ENCODE results near the gene ARFGAP1.
"Not testable (repeated sequence)": the region's sequence is repeated elsewhere in the genome, so short reads cannot be mapped to it uniquely, and the experiment has no call there.

Gene ARFGAP1

GRCh38 chr20:63292292-63292701 is 19.7 kb downstream of the ARFGAP1 start:
- no peak for DNase-seq (ENCODE audit: low read depth)

GRCh38 chr20:63292904-63293303 is 20.3 kb downstream of the ARFGAP1 start, which contains the start of gene COL20A1:
COL20A1 (plus strand) TSS chr20:63293186; CDS start chr20:63295108, 1,922 bp downstream.
- no peak for DNase-seq (ENCODE audit: low read depth)

GRCh38 chr20:63293456-63293855 is 20.8 kb downstream of the ARFGAP1 start:
- no peak for DNase-seq (ENCODE audit: low read depth)

DNA sequence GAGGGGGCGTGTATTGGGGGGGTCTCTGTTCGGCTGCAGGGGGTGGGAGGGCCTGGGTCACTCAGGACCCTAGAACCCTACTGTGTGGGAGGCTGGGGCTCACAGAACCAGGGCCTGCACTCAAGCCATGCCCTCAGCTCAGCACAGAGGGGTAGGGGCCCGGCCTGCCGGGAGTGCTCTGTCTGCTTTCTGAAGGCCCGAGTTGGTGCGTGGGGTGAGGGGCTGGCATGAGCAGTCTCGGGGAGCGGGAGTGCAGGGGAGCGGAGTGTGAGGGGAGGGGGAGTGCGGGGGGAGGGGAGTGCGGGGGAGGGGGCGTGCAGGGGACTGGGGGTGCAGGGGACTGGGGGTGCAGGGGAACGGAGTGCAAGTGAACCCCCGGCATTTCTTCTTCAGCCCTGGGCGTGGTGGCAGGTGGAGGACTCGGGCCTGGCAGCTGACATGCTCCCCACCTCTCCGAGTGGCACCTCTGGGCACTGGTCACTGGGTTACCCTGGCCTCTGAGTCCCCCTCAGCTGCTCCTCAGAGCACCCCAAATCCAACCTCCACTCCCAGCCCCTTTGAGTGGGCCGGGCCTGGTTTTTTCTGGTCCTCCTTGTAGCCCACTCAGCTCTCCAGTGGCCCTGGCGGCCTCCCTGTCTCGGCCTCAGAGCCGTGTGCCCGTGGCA is 21.4 kb downstream of the ARFGAP1 start:
- DNase-seq (ENCODE audit: low read depth) = no peak

DNA sequence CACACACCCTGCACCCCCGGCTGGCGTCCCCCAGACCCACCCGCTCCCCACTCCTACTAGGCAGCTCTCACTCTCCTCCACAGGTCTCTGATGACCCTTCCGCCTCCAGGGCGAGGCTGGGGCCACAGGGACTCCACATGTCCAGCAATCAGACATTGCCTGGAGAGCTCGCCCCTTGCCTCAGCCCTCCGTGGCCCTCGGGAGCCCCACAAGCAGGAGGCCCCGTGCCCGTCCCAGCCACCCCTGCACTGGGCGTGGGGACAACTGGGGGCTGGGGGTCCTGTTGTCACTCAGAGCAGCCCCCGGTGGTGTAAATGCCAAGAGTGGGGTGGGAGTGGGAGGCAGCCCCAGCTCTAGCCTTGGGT is 21.9 kb downstream of the ARFGAP1 start:
- no peak for DNase-seq (ENCODE audit: low read depth)

DNA sequence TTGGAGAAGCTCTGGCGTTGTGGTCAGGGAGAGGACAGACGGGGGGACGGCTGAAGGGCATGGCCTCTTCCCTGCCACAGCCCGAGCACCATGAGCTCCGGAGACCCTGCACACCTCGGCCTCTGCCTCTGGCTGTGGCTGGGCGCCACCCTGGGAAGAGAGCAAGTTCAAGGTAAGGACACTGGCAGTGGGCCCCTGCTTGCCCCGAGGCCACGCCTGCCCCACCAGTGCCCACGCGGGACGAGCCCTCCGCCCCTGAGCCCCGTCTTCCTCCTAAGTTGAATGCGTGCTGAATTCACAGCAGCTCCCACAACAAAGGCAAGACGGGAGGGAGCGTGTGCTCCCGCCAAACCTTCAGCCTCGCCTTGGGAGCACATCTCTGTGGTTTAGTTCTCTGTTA is 22.4 kb downstream of the ARFGAP1 start:
- no peak for DNase-seq (ENCODE audit: low read depth)

- no peak for DNase-seq (ENCODE audit: low read depth)
Observed at GRCh38 chr20:63295422-63295821, 22.8 kb downstream of the ARFGAP1 start.

DNA sequence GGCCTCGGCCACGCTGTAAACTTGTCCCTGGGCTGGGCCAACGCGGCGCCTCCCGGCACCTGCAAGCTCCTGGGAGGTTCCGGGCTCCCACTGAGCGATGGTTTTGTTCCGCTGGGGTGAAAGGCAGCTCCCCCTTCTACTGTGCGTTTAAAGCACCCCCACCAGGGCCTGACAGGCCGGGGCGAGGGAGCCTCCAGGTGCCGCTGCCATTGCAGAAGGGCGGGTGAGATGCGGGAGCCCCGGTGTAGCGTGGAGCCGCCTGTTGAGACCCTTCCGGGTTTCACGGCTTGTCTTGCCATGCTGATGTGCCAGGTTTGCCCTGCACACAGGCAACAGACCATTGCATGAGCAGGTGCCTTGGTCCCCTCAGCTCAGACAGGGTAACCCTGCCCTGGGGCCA is 23.2 kb downstream of the ARFGAP1 start:
- DNase-seq (ENCODE audit: low read depth) = no peak

DNA sequence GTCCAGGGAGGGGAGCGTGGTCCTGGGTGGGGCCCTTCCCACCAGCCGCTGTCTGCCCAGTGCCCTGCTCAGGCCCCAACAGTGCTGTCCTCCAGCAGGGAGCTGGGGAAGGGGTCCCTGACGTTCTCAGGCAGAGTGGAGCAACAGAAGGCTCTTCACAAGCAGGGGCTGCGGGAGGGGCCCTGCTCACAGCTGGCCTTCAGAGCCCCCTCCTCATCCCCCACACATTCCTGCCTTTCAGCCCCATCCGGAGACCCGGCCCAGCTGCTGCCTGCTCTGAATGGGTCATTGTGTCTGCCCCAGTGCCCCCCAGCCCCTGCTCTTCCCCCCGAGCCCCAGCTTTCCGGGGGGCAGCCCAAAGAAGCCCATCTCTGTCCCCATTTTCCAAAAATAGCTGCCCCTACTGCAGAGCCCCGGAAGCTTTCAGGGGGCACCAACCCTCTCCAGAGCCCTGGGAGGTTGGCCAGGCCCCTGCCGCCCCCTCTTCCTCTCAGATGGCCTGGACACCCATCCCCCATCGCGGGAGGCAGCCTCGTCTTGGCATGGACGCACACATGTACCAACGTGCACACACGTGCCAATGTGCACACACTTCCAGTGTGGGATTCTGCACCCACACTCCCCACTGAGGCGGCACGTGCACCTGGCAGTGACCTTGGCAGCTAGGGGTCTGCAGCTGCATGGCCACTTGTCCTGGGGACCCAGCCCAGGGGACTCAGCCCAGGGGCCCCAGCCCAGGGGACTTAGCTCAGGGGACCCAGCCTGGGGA is 24.1 kb downstream of the ARFGAP1 start:
- DNase-seq (ENCODE audit: low read depth) = no peak

GRCh38 chr20:63297371-63297781 is 24.8 kb downstream of the ARFGAP1 start:
- no peak for DNase-seq (ENCODE audit: low read depth)

DNA sequence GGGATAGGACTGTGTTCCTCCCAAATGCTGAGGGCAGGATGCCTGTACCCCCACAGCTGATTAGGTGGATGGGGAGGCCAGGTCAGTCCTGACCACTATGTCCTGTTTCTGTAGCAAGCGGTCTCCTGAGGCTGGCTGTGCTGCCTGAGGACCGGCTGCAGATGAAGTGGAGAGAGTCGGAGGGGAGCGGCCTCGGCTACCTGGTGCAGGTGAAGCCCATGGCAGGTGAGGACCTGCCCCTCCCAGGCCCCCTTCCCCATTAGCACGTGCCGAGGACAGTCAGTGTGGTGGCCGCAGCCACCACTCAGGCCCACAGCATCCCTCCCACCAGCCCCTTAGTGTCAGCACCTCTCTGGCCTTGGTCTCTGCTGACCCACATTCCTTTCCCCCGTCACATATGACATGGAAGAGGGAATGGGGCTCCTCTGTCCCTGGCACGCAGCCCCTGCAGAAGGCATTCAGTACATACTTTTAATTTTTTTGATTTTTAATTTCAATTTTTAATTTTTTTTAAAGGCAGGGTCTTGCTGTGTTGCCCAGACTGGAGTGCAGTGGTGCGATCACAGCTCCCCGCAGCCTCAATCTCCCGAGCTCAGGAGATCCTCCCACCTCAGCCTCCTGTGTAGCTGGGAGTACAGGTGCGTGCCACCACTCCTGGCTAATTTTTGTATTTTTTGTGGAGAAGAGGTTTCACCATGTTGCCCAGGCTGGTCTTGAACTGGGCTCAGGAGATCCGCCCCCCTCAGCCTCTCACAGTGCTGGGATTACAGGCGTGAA is 25.4 kb downstream of the ARFGAP1 start:
- DNase-seq (ENCODE audit: low read depth) = no peak

GRCh38 chr20:63298731-63299312 is 26.2 kb downstream of the ARFGAP1 start:
- DNase-seq (ENCODE audit: low read depth) = no peak

DNA sequence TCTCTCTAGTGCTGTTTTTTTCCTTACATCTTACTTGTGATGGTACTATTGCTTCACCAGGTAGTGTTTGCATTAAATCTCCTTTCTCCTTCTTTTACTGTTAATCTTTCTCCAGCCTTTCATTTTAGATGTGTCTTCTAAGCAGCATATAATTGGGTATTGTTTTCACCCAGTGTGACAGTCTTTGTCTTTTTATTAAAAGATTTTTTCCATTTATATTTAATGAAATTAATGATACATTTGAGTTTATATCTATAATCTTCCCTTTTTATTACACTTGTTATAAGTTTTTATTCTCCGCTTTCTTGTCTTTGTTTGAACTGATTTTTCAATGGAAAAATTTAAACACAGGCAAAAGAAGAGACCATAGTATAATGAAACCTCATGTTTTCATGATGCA is 29.1 kb downstream of the ARFGAP1 start:
- DNase-seq (ENCODE audit: low read depth) = no peak

- DNase-seq (ENCODE audit: low read depth) = no peak
Observed at GRCh38 chr20:63303095-63303666, 30.6 kb downstream of the ARFGAP1 start.

DNA sequence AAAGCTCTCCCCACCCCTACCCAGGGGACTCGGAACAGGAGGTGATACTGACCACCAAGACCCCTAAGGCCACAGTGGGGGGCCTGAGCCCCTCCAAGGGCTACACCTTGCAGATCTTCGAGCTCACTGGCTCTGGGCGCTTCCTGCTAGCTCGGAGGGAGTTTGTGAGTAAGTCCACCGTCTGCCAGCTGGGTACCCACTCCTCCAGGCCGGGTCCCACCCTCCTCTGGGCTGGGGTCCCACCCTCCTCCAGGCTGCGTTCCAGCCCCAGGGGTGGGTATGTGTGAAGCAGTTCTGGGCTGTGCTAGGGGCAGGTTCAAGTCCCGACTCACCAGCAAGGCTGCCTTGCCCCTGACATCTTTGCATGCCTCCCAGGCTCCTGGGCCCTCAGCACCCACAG is 32.8 kb downstream of the ARFGAP1 start:
- no peak for DNase-seq (ENCODE audit: low read depth)

DNA sequence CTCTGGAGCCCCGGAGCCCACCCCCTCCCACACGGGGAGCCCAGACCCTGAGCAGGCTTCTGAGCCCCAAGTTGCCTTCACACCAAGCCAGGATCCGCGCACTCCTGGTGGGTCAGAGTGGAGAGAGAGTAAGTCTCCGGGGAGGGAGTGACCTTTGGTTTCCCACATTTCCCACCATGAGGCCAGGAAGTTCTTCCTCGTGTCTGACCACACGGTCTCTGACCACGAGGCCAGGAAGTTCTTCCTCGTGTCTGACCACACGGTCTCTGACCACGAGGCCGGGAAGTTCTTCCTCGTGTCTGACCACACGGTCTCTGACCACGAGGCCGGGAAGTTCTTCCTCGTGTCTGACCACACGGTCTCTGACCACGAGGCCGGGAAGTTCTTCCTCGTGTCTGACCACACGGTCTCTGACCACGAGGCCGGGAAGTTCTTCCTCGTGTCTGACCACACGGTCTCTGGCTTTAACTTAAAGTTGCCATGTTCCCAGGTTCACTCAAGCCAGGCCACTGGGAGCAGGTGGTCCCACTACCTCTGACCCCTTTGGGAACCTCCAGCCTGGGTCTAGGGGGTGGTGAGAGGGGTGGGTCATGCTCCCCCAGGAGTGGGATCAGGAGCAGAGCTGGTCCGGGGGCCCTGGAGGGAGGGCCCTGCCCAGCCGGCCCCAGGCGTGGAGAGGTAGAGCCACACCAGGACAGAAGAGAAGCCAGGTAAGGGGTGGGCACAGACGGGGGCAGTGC is 33.5 kb downstream of the ARFGAP1 start:
- DNase-seq (ENCODE audit: low read depth) = not testable (repeated sequence)

DNA sequence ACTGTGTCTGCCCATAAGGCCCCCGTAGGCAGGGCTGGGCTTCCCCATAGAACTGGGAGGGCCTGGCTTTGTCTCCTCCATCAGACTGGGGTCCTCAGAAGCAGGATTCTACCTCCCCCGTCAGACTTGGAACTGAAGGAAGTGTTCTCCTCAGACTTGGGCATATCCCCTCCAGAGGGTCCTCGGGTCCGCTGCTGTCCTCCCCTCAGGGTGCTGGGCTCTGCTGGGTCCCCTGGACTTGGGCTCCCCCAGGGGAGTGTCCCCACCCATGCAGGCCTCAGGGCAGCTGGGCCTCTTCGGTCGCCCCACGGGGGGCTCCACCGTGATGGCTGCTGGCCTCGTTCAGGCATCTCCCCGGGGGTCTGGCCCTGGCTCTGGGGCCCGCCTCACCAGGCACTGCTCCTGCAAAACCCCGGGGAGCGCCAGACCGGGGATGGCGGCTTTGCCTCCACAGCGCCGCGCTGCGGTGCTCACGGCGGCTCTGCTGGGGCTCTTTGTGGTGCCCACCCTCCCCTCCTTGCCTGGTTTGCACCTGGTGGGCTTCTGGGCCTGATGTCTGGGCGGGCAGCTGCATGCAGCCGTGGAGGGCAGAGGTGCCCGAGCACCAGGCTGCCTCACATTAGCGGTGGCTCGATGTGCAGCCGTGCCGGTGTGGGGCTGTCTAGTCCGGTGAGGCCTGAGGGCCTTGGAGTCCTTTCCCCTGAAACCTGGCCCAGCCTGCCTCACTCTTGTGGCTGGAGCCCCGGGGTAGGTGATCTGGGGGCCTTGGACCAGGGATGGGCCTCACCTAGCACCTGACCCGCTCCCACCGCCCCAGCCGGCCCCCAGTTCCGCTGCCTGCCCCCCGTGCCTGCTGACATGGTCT is 34.3 kb downstream of the ARFGAP1 start:
- DNase-seq (ENCODE audit: low read depth) = no peak

DNA sequence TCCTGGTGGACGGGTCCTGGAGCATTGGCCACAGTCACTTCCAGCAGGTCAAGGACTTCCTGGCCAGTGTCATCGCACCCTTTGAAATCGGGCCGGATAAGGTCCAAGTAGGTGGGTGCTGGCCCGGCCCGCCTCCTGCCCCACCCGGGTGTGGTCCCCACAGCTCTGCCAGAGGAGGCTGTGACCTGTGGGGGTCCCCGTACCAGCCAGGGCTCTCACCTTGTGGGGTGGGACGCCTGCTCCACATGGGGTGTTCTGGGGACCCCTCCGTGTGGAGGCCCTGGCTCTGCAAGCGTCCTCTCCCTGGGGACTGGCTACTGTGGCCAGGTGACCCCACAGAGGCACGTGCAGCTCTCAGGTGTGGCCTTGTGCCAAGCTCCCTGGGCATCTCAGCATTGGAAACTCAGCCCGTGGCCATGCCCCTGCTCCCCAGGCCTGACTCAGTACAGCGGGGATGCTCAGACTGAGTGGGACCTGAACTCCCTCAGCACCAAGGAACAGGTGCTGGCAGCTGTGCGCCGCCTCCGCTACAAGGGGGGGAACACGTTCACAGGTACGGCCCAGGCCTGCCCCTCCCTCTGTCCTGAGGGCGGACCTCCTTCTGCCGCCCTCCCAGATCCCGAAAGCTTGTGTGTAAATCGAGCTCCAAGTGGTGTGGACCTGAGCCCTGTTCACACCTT is 35.1 kb downstream of the ARFGAP1 start:
- DNase-seq (ENCODE audit: low read depth) = no peak

GRCh38 chr20:63308218-63308911 is 35.8 kb downstream of the ARFGAP1 start:
- DNase-seq (ENCODE audit: low read depth) = no peak
